G401 (cell line): Measurements from ENCODE around the gene ARHGAP9. TPM values are rescaled to one million over a fixed set of nuclear protein-coding genes. Genes with fewer than 3 reads are reported as not detected.
"Not testable (repeated sequence)": the region's sequence is repeated elsewhere in the genome, so short reads cannot be mapped to it uniquely, and the experiment has no call there.

Source experiments
- DNase-seq: peaks from one replicate; pipeline ENCODE4 v3.0.0-alpha.2; 2015; ENCODE audit warnings: low spot score
- in situ Hi-C: cut with HindIII; loops from 2 replicates; pipeline ENCODE4 v1.10.0; 2016; ENCODE audit warnings: low sequenced_read_pairs, mixed read lengths
- total RNA-seq: library from RNA; depleted of rRNA; stranded (reverse); fragments of >200 nt; shearing (Covaris generic); gene quantifications from 2 replicates; pipeline ENCODE4 v1.2.3, GENCODE V29; 2014

The ARHGAP9 gene
- total RNA-seq, 1 experiment from 2014 or later: not detected

DNA sequence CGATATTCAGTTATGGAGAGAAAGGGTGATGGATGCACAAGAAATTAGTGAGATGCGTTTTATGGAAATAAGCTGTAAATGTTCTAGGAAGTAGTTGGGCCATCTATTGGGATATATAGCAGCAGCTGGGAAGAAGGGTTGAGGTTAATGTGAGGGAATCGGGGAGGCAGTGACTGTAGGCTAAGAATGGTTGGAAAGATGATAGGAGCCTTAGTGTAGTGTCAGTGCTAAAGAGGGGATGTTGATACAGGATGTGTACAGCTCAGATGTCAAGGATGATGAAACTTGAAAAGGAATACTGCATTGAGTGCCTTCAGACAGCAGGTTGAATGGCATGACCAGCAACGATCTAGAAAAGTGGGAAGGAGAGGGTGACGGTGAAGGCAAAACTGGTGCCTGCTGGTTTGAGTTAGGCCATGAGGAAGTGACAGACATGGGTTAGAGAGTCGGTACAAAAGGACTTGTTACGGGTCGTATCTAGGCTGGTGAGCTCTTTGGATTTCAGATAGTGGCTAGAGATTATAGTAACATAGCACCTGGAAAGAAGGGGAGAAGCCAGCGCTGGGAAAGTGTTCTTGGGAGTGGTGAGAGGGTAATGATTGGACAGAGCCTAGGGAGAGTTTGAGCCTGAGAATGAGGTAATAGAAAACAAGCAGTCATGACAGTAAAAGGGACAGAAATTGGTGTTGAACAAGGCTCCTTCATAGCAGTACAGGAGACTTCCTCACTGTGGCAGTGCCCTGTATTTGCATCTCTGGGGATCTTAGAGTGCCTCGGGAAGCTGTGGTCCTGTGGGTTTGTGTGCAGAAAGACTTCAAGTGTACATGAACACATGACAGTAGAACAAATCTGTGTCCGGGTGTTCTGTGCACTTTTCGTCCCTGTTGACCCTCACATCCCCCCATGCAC, 17.8 kb upstream of the ARHGAP9 start:
- in situ Hi-C loops: no loop called here

DNA sequence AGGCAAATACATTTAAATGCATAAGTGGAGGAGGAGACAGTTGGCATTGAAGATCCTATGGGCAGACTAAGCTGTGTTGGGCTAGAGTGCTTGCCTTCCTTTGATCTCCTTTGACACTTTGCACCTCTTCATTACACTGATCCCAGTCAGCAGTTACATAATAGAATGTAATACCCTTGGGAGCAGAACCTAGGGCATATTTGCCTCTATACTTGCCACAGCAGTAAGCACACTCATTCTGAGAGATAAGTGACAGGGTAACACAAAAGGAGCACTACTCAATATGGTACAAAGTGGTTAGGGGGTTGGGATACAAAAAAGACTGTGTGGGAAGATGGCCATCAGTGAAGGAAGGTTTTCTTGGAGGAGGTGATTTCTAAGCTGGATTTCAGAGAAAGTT, 17.2 kb upstream of the ARHGAP9 start:
- in situ Hi-C loops: no loop called here
- no peak for DNase-seq

More for the DNA sequence above, 17.8 kb upstream of the ARHGAP9 start:
- no peak for DNase-seq

DNA sequence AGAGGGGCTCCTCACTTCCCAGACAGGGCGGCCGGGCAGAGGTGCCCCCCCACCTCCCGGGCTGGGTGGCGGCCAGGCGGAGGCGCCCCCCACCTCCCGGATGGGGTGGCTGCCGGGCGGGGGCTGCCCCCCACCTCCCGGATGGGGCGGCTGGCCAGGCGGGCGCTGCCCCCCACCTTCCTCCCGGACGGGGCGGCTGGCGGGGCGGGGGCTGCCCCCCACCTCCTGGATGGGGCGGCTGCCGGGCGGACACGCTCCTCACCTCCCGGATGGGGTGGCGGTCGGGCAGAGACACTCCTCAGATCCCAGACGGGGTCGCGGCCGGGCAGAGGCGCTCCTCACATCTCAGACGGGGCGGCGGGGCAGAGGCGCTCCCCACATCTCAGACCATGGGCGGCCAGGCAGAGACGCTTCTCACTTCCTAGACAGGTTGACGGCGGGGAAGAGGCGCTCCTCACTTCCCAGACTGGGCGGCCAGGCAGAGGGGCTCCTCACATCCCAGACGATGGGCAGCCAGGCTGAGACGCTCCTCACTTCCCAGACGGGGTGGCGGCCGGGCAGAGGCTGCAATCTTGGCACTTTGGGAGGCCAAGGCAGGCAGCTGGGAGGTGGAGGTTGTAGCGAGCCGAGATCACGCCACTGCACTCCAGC, 15.5 kb upstream of the ARHGAP9 start:
- DNase-seq, in situ Hi-C loops: not testable (repeated sequence)

DNA sequence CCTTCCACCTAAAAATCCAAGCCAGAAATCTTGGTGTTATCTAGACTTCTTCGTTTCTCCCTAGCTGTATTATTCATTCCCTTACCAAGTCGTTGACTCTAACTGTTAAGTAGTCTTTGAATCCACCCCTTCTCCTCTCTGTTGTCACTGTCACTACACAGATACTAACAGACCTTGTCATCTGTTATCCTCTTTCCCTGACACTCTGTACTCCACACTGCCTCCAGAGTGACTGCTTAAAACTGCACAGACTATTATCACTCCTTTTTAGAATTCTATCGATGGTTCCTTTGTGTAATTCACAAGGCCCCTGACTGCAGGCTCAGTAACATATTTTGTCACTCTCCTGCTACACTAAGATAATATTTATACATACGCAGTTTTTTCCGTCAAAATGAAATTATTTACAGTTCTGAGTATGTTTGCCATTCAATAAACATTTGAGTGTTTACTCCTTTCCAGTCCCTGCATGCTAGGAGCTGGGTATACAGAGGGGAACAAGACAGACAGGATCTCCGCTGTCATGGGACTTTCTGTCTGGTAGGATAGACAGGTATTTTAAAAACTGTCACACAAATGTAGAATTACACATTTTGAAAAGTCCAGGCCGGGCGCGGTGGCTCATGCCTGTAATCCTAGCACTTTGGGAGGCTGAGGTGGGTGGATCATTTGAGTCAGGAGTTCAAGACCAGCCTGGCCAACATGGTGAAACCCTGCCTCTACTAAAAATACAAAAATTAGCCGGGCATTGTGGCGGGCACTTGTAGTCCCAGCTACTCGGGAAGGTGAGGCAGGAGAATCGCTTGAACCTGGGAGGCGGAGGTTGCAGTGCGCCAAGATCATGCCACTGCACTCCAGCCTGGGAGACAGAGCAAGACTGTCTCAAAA, 12.0 kb upstream of the ARHGAP9 start:
- in situ Hi-C loops: no loop called here
- DNase-seq: no peak

DNA sequence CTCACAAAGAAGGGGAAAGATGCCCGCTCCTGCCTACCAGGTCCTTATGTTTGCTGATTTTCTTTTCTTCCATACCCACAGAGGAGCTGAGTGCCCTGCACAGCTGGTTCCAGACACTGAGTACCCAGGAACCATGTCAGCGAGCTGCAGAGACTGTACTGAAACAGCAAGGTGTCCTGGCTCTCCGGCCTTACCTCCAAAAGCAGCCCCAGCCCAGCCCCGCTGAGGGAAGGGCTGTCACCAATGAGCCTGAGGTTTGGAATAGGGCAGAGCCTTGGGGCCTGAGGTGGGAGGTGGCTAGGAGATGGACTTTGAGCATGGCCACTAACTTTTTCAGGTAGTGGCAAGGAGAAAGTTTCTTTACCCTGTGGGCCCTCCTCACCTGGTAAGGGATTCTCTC, 10.5 kb upstream of the ARHGAP9 start:
- no peak for DNase-seq
- in situ Hi-C loops: no loop called here

DNA sequence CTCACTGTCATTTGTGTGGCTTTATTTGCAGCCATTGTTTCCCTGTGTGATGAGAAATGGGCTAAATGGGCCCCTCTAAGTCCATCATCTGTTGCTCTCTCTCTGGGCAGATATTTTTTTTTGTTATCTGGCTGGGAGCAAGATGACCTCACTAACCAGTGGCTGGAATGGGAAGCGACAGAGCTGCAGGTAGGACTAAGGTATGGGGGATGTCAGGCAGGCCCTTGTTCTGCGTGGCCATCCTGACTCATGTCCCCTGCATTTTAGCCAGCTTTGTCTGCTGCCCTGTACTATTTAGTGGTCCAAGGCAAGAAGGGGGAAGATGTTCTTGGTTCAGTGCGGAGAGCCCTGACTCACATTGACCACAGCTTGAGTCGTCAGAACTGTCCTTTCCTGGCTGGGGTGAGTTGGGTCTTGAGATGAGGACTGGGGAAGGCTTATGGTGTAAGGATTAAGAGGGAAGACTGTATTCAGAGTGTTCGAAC, 9.5 kb upstream of the ARHGAP9 start:
- in situ Hi-C loops: no loop called here
- no peak for DNase-seq

DNA sequence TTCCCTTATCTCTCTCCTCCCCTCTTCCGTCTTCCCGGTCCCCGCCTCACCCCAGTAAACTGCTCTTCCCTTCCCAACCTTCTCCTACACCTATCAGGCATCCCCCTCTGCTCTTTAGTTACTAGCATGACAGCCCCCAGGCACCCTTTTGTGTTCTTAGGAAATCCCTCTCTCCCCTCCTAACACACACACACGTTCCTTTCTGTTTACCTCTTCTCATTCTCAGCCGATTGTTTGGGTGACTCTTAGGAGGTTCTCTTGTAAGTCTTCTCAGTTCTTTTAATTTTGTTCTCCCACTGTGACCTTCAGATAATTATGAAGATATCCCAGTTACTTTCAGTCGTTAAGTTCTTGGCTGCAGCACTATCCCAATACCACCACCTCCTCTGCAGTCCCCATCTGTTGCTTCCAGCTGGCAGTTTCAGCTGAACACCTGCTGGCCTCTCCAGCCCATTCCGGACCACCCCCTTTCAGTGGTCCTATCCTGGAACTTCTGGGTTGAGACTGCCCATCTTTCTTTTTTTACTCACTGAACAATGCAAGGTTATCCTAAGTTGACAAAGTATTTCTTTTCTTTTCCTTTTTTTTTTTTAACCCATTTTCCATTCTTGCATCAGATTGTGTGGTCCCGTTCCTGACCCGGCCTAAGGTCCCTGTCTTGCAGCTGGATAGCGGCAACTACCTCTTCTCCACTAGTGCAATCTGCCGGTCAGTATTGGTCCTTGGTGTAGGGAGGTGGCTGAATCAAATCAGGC, 8.9 kb upstream of the ARHGAP9 start:
- in situ Hi-C loops: no loop called here
- DNase-seq: no peak

DNA sequence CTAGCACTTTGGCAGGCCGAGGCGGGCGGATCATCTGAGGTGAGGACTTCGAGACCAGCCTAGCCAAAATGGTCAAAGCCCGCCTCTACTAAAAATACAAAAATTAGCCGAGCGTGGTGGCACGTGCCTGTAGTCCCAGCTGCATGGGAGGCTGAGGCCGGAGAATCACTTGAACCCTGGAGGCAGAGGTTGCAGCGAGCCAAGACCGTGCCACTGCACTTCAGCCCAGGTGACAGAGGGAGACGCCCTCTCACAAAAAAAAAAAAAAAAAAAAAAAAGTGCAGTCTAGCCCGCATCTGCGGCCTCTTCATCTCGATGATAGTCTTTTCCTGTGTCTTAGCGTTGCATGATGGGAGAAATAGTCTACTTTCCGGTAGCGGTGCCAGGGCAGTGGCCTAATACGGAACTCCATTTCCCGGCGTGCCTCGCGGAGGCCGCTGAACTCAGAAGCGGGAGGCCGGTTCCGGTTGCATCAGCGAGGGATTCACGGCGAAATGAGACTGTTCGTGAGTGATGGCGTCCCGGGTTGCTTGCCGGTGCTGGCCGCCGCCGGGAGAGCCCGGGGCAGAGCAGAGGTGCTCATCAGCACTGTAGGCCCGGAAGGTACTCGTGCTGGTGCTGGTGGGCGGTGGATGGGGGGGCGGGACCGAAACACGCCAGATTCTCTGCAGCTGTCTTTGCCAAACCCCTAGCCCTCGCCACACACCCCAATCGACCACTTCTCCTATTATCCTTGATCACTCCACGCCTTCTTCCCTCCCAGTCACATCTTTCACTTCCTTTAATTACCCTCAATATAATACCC, 8.1 kb upstream of the ARHGAP9 start, which contains the start of gene MARS1:
Gene MARS1, plus strand, starts transcription at position 472 of the 805 bp plus-strand sequence. Its CDS starts 23 bp downstream, at position 495.
- DNase-seq: peak; percentile 98
- in situ Hi-C loops: no loop called here

DNA sequence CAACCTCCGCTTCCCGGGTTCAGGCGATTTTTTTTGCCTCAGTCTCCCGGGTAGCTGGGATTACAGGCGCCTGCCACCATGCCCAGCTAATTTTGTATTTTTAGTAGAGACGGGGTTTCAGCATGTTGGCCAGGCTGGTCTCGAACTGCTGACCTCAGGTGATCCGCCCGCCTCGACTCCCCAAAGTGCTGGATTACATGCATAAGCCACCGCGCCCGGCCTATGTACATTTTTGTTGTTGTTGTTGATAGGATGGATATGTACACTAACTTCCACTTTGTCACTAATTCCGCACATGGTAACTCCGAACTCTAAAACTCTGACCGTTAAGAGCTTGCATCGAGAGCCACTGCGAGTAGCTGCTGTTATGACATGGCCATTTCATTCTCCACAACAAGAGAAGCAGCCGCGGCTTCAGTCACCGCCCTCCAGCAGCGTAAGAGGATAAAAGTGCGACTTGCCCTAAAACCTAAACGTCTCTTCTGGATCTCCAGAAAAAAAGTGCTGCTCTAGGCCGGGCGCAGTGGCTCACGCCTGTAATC, 7.5 kb upstream of the ARHGAP9 start:
- in situ Hi-C loops: no loop called here
- DNase-seq: no peak

DNA sequence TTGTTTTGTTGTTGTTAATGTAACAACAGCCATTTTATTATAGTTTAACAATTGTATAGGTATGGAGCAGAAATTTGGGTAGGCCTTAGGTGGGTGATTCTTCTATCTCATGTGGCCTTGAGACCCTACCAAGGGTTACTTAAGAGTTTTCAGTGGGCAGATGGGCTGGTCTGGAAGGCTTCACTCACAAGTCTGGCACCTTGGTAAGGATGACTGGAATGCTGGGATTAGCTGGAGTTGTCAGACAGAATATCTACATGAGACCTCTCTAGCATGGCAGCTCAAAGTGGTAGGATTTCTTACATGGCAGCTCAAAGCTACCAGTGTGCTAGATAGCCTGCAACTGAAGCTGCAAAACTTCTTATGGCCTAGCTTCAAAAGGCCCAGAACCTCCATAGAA, 6.0 kb upstream of the ARHGAP9 start:
- in situ Hi-C loops: no loop called here
- DNase-seq: no peak

DNA sequence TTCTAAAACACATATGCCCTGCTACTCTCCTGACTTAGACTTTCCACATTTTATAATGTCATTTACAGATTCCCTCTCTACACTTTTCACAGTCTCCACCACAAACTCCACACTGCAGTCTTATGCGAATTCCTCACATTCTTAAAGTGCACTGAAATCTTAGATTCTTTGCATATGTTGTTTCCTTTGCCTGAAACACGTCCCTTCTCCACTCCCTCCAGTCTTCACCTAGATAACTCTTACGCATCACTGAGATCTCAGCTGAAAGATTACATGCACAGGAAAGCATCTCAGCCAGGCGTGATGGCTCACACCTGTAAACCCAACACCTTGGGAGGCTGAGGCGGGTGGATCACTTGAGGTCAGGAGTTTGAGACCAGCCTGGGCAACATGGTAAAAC, 3.8 kb upstream of the ARHGAP9 start:
- in situ Hi-C loops: no loop called here
- DNase-seq: no peak

DNA sequence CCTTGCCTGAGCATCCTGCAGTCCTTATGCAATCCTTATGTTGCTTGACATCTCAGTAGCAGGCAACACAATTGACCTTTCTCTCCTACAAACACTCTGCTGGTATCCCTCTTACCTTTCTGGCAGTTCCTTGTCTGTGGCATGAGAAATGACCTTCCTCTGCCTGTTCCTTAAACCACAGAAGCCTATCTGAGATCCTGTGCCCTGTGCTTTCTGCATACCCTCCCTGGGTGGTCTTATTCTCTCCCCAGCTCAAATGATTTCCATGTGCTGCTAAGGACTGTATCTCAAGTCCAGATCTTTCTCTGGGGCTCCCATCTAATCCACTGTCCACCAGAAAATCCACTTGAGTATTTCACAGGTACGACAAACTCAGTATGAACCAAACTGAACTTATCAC, 2.0 kb upstream of the ARHGAP9 start:
- in situ Hi-C loops: no loop called here

DNA sequence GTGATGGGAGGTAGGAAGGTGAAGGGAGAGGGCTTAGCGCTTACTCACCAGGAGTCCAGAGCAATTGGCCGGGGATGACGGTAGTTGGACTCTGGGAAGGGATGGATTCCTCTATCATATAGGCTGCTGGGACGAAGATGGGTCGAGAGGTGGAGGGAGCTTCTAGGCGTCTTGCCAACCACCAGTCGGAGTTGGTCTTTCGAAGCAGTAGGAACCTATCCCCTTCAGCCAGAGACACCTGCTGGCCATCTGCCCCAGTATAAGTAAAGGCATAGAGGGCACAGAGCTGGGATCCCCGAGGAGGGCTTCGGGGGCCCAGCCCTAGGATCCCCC, 657 bp downstream of the ARHGAP9 start:
- no peak for DNase-seq
- in situ Hi-C loops: no loop called here

More for the DNA sequence above, 2.0 kb upstream of the ARHGAP9 start:
- DNase-seq: no peak

DNA sequence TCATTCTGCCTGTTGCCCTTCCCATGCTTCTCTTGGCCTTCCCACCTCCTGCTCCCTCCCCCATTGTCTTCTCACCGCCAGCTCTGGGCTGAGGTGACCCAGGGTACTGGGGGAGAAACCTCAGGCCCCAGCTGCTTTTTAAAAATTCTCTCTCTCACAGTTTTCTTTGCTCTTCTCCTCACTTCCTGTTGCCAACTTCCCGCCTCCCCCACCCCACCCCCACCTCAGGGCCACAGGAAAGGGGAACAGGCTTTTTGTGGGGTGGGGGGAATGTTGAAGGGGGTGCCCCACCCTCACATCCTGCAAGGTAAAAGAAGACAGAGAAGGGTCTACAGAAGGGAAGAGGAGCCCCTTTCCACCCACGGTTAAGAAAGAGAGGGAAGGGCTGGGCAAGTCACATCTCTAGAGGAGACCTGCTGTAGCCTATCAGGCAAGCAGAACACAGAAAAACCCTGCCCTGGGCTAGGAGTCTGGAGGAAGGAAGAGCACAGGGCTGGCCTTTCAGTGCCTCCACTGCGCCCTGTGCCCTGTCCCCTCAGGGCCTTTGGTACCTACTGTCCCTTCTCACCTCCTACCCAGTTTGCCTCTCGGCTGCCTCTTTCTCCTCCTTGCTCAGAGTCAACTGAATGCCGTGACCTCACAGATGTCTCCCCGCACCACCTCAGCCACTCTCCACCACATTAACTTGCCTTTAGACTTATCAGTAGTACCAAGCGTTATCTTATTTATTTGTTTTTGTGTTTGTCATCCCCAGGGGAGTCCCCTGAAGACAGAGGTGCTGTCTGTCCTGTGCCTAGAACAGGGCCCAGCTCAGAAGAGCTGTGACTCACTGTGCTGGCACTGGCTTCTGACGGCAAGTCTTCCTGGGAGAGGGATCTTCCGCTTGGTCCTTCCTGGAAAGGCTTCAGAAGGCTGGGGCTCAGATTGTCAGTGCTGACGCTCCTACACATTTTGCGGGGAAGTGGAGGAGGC, 1.7 kb downstream of the ARHGAP9 start:
- in situ Hi-C loops: no loop called here

DNA sequence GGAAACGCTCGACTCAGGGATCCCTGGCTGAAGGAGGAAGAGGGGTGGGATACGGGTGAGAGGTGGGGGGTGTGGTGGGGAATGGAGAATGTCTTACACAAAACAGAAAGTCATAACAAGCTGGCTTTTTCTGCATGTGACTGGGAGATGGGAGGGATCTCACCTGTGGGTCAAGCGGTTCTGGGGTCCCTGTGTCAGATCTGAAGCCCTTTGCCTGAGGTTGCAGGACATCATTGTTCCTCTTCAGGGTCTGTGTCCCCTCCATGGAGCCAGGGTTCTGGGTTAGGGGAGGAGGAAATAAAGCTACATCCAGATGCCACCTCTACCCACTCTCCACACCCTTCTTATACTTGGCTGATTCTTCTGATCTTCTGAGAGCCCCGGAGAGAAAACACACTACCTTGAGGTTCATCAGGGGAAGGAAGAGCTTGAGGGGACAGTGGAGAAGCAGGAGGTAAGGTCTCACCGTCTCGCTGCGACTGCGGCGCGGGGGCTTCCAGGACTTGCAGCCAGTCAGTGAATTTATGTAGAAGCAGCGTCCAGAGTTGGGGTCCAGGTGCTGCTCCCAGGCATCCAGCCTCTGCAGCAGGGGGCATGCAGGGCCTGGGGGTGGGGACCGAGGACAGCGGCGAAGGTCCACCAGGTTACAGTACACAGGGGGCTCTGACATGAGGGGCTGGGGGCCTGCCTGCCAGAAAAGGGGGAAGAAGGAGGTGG, 2.5 kb downstream of the ARHGAP9 start:
- in situ Hi-C loops: no loop called here
- DNase-seq: no peak

More for the DNA sequence above, 1.7 kb downstream of the ARHGAP9 start:
- DNase-seq: no peak
